ENCODE results near the gene KDM4B.

- TF ChIP-seq CTCF (IDR thresholded peaks at IDR 0.05) (no peak), POLR2A (IDR thresholded peaks at IDR 0.05) (no peak)
These were observed 22.6 kb downstream of the KDM4B start for GRCh38 chr19:4991538-4991937.

Data from uterus (tissue), 2 donors.